SK-N-SH (cell line): ENCODE results near the gene MS4A4A. TPM values are rescaled to one million over a fixed set of nuclear protein-coding genes. Genes with fewer than 3 reads are reported as not detected.

ENCODE experiments used
- CTCF ChIA-PET: fragments of 300-600, 350-600 bp; formaldehyde crosslinking; extraction: SDS; loops from one replicate; lab custom pipeline; 2021; lab: Yijun Ruan, JAX
- POLR2A ChIA-PET: fragments of 350-600 bp; sonication (Branson Sonifier 250); formaldehyde crosslinking; extraction: SDS; loops from one replicate; lab custom pipeline; 2020; ENCODE audit warnings: antibody characterized with exemption, inconsistent platforms; lab: Yijun Ruan, JAX
- DNase-seq: peaks from one replicate; pipeline ENCODE4 v3.0.0; 2012
- H2AFZ ChIP-seq: fragments of 200-600 bp; sonication (generic); 2 replicates; pipeline ENCODE4 v1.8.1; 2016; ENCODE audit warnings: antibody characterized with exemption, mild to moderate bottlenecking, low read depth
- H3F3A ChIP-seq: fragments of 200-600 bp; sonication (generic); replicated peaks from 2 replicates; pipeline ENCODE3; 2016; ENCODE audit warnings: antibody characterized with exemption, mild to moderate bottlenecking; ENCODE audit not compliant: insufficient read depth
- H3K27ac ChIP-seq, 2 experiments: fragments of 200-500 bp in 1 of 2; fragments of 200-600 bp in 1 of 2; sonication (Bioruptor generic) in 1 of 2; sonication (generic), shearing (Covaris generic) in 1 of 2; 2 replicates each; pipeline versions ENCODE4 v1.5.1 to v1.6.1; 2014 to 2016; ENCODE audit warnings: low read depth in 2 of 2, inconsistent platforms in 1 of 2, low read length in 1 of 2, mild to moderate bottlenecking in 1 of 2, mixed read lengths in 1 of 2
- H3K27me3 ChIP-seq: fragments of 200-600 bp; sonication (generic), shearing (Covaris generic); 2 replicates; pipeline ENCODE4 v1.6.1; 2016; ENCODE audit warnings: mixed run types; ENCODE audit not compliant: insufficient read depth
- H3K36me3 ChIP-seq, 2 experiments: fragments of 200-500 bp in 1 of 2; fragments of 200-600 bp in 1 of 2; sonication (Bioruptor generic) in 1 of 2; sonication (generic) in 1 of 2; replicated peaks in 1 of 2; 2 replicates each; pipeline versions ENCODE3 to v1.5.1; 2014 to 2016; ENCODE audit warnings: low read length in 1 of 2, mild to moderate bottlenecking in 1 of 2; ENCODE audit not compliant: insufficient read depth in 2 of 2, control insufficient read depth in 1 of 2
- H3K4me1 ChIP-seq, 2 experiments: fragments of 200-500 bp in 1 of 2; fragments of 200-600 bp in 1 of 2; sonication (Bioruptor generic) in 1 of 2; sonication (generic), shearing (Covaris generic) in 1 of 2; 2 replicates each; pipeline versions ENCODE4 v1.5.1 to v1.6.1; 2014 to 2016; ENCODE audit warnings: low read depth in 1 of 2, low read length in 1 of 2, mixed run types in 1 of 2; ENCODE audit not compliant: insufficient read depth in 2 of 2, control insufficient read depth in 1 of 2
- H3K4me2 ChIP-seq: fragments of 200-600 bp; sonication (generic), shearing (Covaris generic); 2 replicates; pipeline ENCODE4 v1.6.1; 2017; ENCODE audit warnings: mixed run types
- H3K4me3 ChIP-seq, 2 experiments: fragments of 200-500 bp in 1 of 2; fragments of 200-600 bp in 1 of 2; sonication (Bioruptor generic) in 1 of 2; sonication (generic), shearing (Covaris generic) in 1 of 2; 2 replicates each; pipeline versions ENCODE4 v1.5.1 to v1.8.1; 2014 to 2016; ENCODE audit warnings: low read depth in 2 of 2, inconsistent platforms in 1 of 2, low read length in 1 of 2, mild to moderate bottlenecking in 1 of 2, mixed read lengths in 1 of 2, moderate library complexity in 1 of 2
- H3K79me2 ChIP-seq: fragments of 200-600 bp; sonication (generic); 2 replicates; pipeline ENCODE4 v1.8.1; 2017; ENCODE audit warnings: mild to moderate bottlenecking; ENCODE audit not compliant: insufficient read depth
- H3K9ac ChIP-seq: fragments of 200-600 bp; sonication (generic); 2 replicates; pipeline ENCODE4 v1.6.1; 2017; ENCODE audit warnings: mixed run types
- H3K9me2 ChIP-seq: fragments of 200-600 bp; sonication (generic); 2 replicates; pipeline ENCODE4 v1.6.1; 2017; ENCODE audit warnings: mixed run types
- H3K9me3 ChIP-seq: fragments of 200-600 bp; sonication (generic); 2 replicates; pipeline ENCODE4 v1.6.1; 2017; ENCODE audit warnings: mixed run types, mild to moderate bottlenecking, moderate library complexity
- H4K20me1 ChIP-seq: fragments of 200-600 bp; sonication (generic); 2 replicates; pipeline ENCODE4 v1.6.1; 2017; ENCODE audit warnings: mild to moderate bottlenecking, mixed run types; ENCODE audit not compliant: insufficient read depth
- CHD2 ChIP-seq: fragments of 150-350 bp; IDR thresholded peaks from 2 replicates; pipeline ENCODE4 v1.6.1; 2018; ENCODE audit warnings: low read length; ENCODE audit not compliant: partially characterized antibody
- ELF1 ChIP-seq: IDR thresholded peaks from 2 replicates; pipeline ENCODE4 v1.4.0; 2012
- EP300 ChIP-seq, 2 experiments: IDR thresholded peaks; 2 replicates each; pipeline versions ENCODE4 v1.4.0 to v1.6.1; 2012; ENCODE audit warnings: borderline replicate concordance in 1 of 2, low read depth in 1 of 2, low read length in 1 of 2
- FOSL2 ChIP-seq: IDR thresholded peaks from 2 replicates; pipeline ENCODE4 v1.4.0; 2012; ENCODE audit warnings: low read depth, mild to moderate bottlenecking, moderate library complexity, borderline replicate concordance
- FOXM1 ChIP-seq: IDR thresholded peaks from 2 replicates; pipeline ENCODE4 v1.4.0; 2012; ENCODE audit warnings: low read depth, mild to moderate bottlenecking
- GABPA ChIP-seq: IDR thresholded peaks from 2 replicates; pipeline ENCODE4 v1.4.0; 2012; ENCODE audit warnings: low read depth, mild to moderate bottlenecking
- JUND ChIP-seq: IDR thresholded peaks from 2 replicates; pipeline ENCODE4 v1.4.0; 2012
- MXI1 ChIP-seq: IDR thresholded peaks from 2 replicates; pipeline ENCODE4 v1.6.1; 2012; ENCODE audit warnings: mild to moderate bottlenecking, low read depth, low read length, improper control_type of control experiment
- NRF1 ChIP-seq: IDR thresholded peaks from 2 replicates; pipeline ENCODE4 v1.6.1; 2012; ENCODE audit warnings: low read depth, mild to moderate bottlenecking, low read length
- PBX3 ChIP-seq: IDR thresholded peaks from 2 replicates; pipeline ENCODE4; 2012
- POLR2AphosphoS5 ChIP-seq: IDR thresholded peaks from 2 replicates; pipeline ENCODE4 v1.6.1; 2012; ENCODE audit warnings: low read depth, low read length
- RAD21 ChIP-seq: IDR thresholded peaks from 2 replicates; pipeline ENCODE4 v1.6.1; 2012; ENCODE audit warnings: mild to moderate bottlenecking, low read length
- RCOR1 ChIP-seq: fragments of 150-350 bp; IDR thresholded peaks from 2 replicates; pipeline ENCODE4 v1.6.1; 2017; ENCODE audit warnings: antibody characterized with exemption, low read length
- RXRA ChIP-seq: IDR thresholded peaks from 2 replicates; pipeline ENCODE4 v1.4.0; 2012; ENCODE audit warnings: low read depth, mild to moderate bottlenecking, borderline replicate concordance
- SIN3A ChIP-seq: IDR thresholded peaks from 2 replicates; pipeline ENCODE4 v1.6.1; 2012; ENCODE audit warnings: low read depth, mild to moderate bottlenecking, low read length, moderate library complexity, borderline replicate concordance
- SMC3 ChIP-seq: IDR thresholded peaks from 2 replicates; pipeline ENCODE4 v1.6.1; 2012; ENCODE audit warnings: low read depth, low read length, improper control_type of control experiment
- ZBTB33 ChIP-seq: IDR thresholded peaks from 2 replicates; pipeline ENCODE4 v1.4.0; 2012; ENCODE audit warnings: low read depth, borderline replicate concordance
- WGBS: methylation state at CpG from one replicate; pipeline ENCODE4 v1.1.6; 2017; ENCODE audit warnings: low lambda C conversion rate; 5-methylcytosine and 5-hydroxymethylcytosine counted together
- polyA plus RNA-seq, 3 experiments: library from polyadenylated mRNA; depleted of rRNA; stranded (reverse); fragments of >200 nt; gene quantifications; 2 replicates each; pipeline ENCODE4 v1.2.3, GENCODE V29; 2012
- TF ChIP-seq, protein P1 (sequence below): fragments of 200-600 bp; sonication (generic); IDR thresholded peaks from 2 replicates; pipeline ENCODE4 v1.6.1; 2017; ENCODE audit warnings: antibody characterized with exemption, mild to moderate bottlenecking, moderate library complexity
- TF ChIP-seq, protein P2 (sequence below): IDR thresholded peaks from 2 replicates; pipeline ENCODE4 v1.4.0; 2012; ENCODE audit warnings: low read depth
- TF ChIP-seq, protein P3 (sequence below): IDR thresholded peaks from 2 replicates; pipeline ENCODE4 v1.4.0; 2012; ENCODE audit warnings: low read depth, borderline replicate concordance

MS4A4A gene
- polyA plus RNA-seq, 1 of the 3 experiments (the other 2 are of a cell fraction): not detected

DNA sequence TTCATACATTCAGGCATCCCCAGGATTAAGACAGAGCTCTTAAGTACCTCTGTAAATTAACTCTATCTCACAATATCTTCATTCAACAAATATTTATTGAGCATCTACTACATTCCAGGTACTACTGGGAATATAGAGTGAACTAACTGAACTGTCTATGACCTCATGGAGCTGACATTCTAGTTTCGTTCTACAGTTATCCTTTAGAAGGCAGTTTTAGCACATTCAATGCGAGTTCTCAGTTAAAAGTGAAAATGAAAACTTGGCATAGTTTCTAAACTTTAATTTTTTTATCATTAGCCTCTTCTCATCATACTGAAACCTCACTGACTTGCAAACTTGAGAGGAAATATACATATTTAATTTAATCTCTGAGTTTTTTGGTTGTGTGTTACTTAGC, 35.9 kb downstream of the MS4A4A start:
- H3K4me1 ChIP-seq: no peaks in the 10 kb centered on the region
- no peak overlapping the region for H3K4me2 ChIP-seq
- H3K36me3 ChIP-seq: no peaks in the 10 kb centered on the region
- H3K9me2 ChIP-seq: no peaks in the 10 kb centered on the region
- no peak overlapping the region for H3K9ac ChIP-seq
- no peaks in the 10 kb centered on the region for H3K79me2 ChIP-seq
- no peak for DNase-seq
- 0% methylated on average over 2 of the region's 2 CpGs for WGBS
- CTCF ChIA-PET: interaction anchor here (1.1 kb wide), 1 partner anchor 51 kb away, joined by 3 read pairs; no protein-coding TSS in a partner anchor
- H2AFZ ChIP-seq: no peak overlapping the region
- no peak overlapping the region for H3K27ac ChIP-seq
- no peaks in the 10 kb centered on the region for H3K27me3 ChIP-seq
- no peaks in the 10 kb centered on the region for H4K20me1 ChIP-seq
- H3F3A ChIP-seq: no peaks in the 10 kb centered on the region
- no peak overlapping the region for H3K4me3 ChIP-seq
- TF ChIP-seq SIN3A (no peak), FOSL2 (no peak), CHD2 (no peak), MXI1 (no peak), PBX3 (no peak), NRF1 (no peak), ELF1 (no peak), RXRA (no peak), RCOR1 (no peak), FOXM1 (no peak), ZBTB33 (no peak), POLR2AphosphoS5 (no peak), SMC3 (no peak), GABPA (no peak), EP300 (IDR thresholded peaks at IDR 0.05; ENCODE audit: borderline replicate concordance in 1 of 2, low read depth in 1 of 2, low read length in 1 of 2) (no peak), JUND (no peak), RAD21 (no peak)
- TF ChIP-seq, protein P1, sequence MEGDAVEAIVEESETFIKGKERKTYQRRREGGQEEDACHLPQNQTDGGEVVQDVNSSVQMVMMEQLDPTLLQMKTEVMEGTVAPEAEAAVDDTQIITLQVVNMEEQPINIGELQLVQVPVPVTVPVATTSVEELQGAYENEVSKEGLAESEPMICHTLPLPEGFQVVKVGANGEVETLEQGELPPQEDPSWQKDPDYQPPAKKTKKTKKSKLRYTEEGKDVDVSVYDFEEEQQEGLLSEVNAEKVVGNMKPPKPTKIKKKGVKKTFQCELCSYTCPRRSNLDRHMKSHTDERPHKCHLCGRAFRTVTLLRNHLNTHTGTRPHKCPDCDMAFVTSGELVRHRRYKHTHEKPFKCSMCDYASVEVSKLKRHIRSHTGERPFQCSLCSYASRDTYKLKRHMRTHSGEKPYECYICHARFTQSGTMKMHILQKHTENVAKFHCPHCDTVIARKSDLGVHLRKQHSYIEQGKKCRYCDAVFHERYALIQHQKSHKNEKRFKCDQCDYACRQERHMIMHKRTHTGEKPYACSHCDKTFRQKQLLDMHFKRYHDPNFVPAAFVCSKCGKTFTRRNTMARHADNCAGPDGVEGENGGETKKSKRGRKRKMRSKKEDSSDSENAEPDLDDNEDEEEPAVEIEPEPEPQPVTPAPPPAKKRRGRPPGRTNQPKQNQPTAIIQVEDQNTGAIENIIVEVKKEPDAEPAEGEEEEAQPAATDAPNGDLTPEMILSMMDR: no peak
- TF ChIP-seq, protein P2, sequence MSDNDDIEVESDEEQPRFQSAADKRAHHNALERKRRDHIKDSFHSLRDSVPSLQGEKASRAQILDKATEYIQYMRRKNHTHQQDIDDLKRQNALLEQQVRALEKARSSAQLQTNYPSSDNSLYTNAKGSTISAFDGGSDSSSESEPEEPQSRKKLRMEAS: no peak
- TF ChIP-seq, protein P3, sequence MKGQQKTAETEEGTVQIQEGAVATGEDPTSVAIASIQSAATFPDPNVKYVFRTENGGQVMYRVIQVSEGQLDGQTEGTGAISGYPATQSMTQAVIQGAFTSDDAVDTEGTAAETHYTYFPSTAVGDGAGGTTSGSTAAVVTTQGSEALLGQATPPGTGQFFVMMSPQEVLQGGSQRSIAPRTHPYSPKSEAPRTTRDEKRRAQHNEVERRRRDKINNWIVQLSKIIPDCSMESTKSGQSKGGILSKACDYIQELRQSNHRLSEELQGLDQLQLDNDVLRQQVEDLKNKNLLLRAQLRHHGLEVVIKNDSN: no peak
- no peaks in the 10 kb centered on the region for H3K9me3 ChIP-seq
- POLR2A ChIA-PET: no interaction called here
